Omental fat pad (tissue), 4 donors: ENCODE data around the gene CTNND2. TPM values are rescaled to one million over a fixed set of nuclear protein-coding genes. Genes with fewer than 3 reads are reported as not detected.

ENCODE experiments used
- ATAC-seq: fragments of 150-250 bp; one replicate; pipeline ENCODE4 v1.9.1; 2016; ENCODE audit warnings: mild to moderate bottlenecking, moderate library complexity; ENCODE audit not compliant: low FRiP score
- DNase-seq: peaks from one replicate; pipeline ENCODE4 v3.0.0-alpha.2; 2019; ENCODE audit warnings: low spot score
- CTCF ChIP-seq, 3 donors: fragments of 450-650 bp; IDR thresholded peaks; one replicate each; pipeline ENCODE4 v1.5.1; 2016 to 2017; ENCODE audit warnings: antibody characterized with exemption in 3 of 3, mild to moderate bottlenecking in 3 of 3, moderate library complexity in 2 of 3
- total RNA-seq, 4 donors: library from RNA; depleted of rRNA; stranded (reverse); fragments of >200 nt; gene quantifications; one replicate each; pipeline ENCODE4 v1.1.0, GENCODE V29; 2016

The CTNND2 gene
- total RNA-seq, 4 donors from 2014 or later: 0.16 to 1.3 (median 0.64) TPM

GRCh38 chr5:11148810-11149539, 755.3 kb downstream of the CTNND2 start:
- TF ChIP-seq CTCF (IDR thresholded peaks at IDR 0.05): no peak
- no peak for DNase-seq
- ATAC-seq: no peak

- ATAC-seq: no peak
- no peak for DNase-seq
- TF ChIP-seq CTCF (IDR thresholded peaks at IDR 0.05): no peak
Measured at GRCh38 chr5:11146171-11146570, 758.1 kb downstream of the CTNND2 start.

- no peak for TF ChIP-seq CTCF (IDR thresholded peaks at IDR 0.05)
- ATAC-seq (no peak), DNase-seq (no peak)
Measured at GRCh38 chr5:11143456-11144267, 760.6 kb downstream of the CTNND2 start.

- no peak for DNase-seq
- ATAC-seq: no peak
- TF ChIP-seq CTCF (IDR thresholded peaks at IDR 0.05): no peak
Measured at GRCh38 chr5:11139217-11139865, 764.9 kb downstream of the CTNND2 start.

- no peak for ATAC-seq
- no peak for DNase-seq
Measured at GRCh38 chr5:11130131-11130530, 774.1 kb downstream of the CTNND2 start.

GRCh38 chr5:11128021-11128420, 776.2 kb downstream of the CTNND2 start:
- ATAC-seq: no peak
- DNase-seq: no peak
- no peak for TF ChIP-seq CTCF (IDR thresholded peaks at IDR 0.05)

More at GRCh38 chr5:11130131-11130530, 774.1 kb downstream of the CTNND2 start:
- no peak for TF ChIP-seq CTCF (IDR thresholded peaks at IDR 0.05)
